GM18499 (cell line): ENCODE measurements around the gene FTHL17.

Experiments used
- ATAC-seq: cut with Tn5 transposase; IDR thresholded peaks from one replicate; pipeline ENCODE4 v1.9.1; 2021; ENCODE audit warnings: moderate number of reproducible peaks; ENCODE audit not compliant: insufficient read depth, unreplicated experiment

The FTHL17 gene

GRCh38 chrX:31071725-31072124, at the start of gene FTHL17:
Gene FTHL17, minus strand, starts transcription at chrX:31072041. Its CDS starts 88 bp downstream, at chrX:31071953.
- ATAC-seq: no peak

GRCh38 chrX:31117266-31117665, 45.4 kb upstream of the FTHL17 start:
- no peak for ATAC-seq

- ATAC-seq: no peak
These were observed 43.6 kb upstream of the FTHL17 start for GRCh38 chrX:31115398-31115797.

- no peak for ATAC-seq
These were observed 43.0 kb upstream of the FTHL17 start for GRCh38 chrX:31114858-31115257.

GRCh38 chrX:31112226-31112999, 40.6 kb upstream of the FTHL17 start:
- no peak for ATAC-seq

GRCh38 chrX:31110657-31111056, 38.8 kb upstream of the FTHL17 start:
- ATAC-seq: no peak

GRCh38 chrX:31099536-31100090, 27.8 kb upstream of the FTHL17 start:
- peak; percentile 62 for ATAC-seq

- no peak for ATAC-seq
These were observed 26.2 kb upstream of the FTHL17 start for GRCh38 chrX:31098079-31098478.

GRCh38 chrX:31093639-31093975, 21.8 kb upstream of the FTHL17 start:
- ATAC-seq: no peak

GRCh38 chrX:31092970-31093638, 21.3 kb upstream of the FTHL17 start:
- no peak for ATAC-seq

- no peak for ATAC-seq
These were observed 20.6 kb upstream of the FTHL17 start for GRCh38 chrX:31092476-31092875.

- no peak for ATAC-seq
These were observed 20.0 kb upstream of the FTHL17 start for GRCh38 chrX:31091819-31092218.

GRCh38 chrX:31074522-31074921, 2.7 kb upstream of the FTHL17 start:
- no peak for ATAC-seq

GRCh38 chrX:31071262-31071661, 579 bp downstream of the FTHL17 start:
- no peak for ATAC-seq

- peak; percentile 41 for ATAC-seq
These were observed 1.8 kb downstream of the FTHL17 start for GRCh38 chrX:31070057-31070468.

- no peak for ATAC-seq
These were observed 8.7 kb downstream of the FTHL17 start for GRCh38 chrX:31063114-31063513.

GRCh38 chrX:31061091-31061490, 10.8 kb downstream of the FTHL17 start:
- ATAC-seq: peak; percentile 81

- no peak for ATAC-seq
These were observed 11.8 kb downstream of the FTHL17 start for GRCh38 chrX:31060016-31060415.

GRCh38 chrX:31058284-31058683, 13.6 kb downstream of the FTHL17 start:
- no peak for ATAC-seq

- no peak for ATAC-seq
These were observed 14.2 kb downstream of the FTHL17 start for GRCh38 chrX:31057691-31058090.

- no peak for ATAC-seq
These were observed 14.6 kb downstream of the FTHL17 start for GRCh38 chrX:31057291-31057690.

- ATAC-seq: no peak
These were observed 18.2 kb downstream of the FTHL17 start for GRCh38 chrX:31053621-31054020.
